NCI-H128 (cell line): ENCODE measurements around the gene CFAP90.

Source experiments
- DNase-seq: peaks from one replicate; lab custom pipeline; 2025; ENCODE audit not compliant: unreplicated experiment; lab: John Stamatoyannopoulos, UW

The CFAP90 gene

DNA sequence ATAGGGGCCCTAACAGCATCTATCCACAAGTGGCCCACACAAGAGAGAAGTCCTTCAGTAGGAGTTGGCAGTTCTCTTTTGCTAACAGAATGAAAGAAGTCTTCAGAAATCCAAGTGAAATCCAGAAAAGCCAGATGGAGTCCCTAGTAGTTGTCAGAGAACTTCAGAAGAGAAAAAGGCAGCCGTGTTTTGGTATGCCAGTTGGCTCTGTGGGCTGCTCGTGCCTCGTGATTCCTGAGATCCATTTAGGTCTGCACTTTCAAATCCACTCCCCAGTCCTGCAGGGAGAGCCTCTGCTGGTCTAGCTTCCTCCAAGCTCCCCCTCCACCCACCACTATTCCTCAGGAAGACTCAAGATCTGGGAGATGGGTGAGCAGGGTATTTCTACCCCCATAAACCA, 69.0 kb downstream of the CFAP90 start:
- no peak for DNase-seq
